GM19328 (cell line): Measurements from ENCODE around the gene AFAP1.
"Not testable (repeated sequence)": the region's sequence is repeated elsewhere in the genome, so short reads cannot be mapped to it uniquely, and the experiment has no call there.

Experiments
- ATAC-seq: cut with Tn5 transposase; IDR thresholded peaks from one replicate; pipeline ENCODE4 v1.9.1; 2021; ENCODE audit warnings: mild to moderate bottlenecking, moderate library complexity; ENCODE audit not compliant: unreplicated experiment

Gene AFAP1

DNA sequence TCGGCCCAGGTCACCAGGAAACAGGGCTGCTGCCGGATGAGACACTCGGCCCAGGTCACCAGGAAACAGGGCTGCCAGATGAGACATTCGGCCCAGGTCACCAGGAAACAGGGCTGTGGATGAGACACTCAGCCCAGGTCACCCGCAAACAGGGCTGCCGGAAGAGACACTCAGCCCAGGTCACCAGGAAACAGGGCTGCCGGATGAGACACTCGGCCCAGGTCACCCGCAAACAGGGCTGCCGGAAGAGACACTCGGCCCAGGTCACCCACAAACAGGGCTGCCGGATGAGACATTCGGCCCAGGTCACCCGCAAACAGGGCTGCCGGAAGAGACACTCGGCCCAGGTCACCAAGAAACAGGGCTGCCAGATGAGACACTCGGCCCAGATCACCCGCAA lies 21.5 kb downstream of the AFAP1 start:
- ATAC-seq = not testable (repeated sequence)

DNA sequence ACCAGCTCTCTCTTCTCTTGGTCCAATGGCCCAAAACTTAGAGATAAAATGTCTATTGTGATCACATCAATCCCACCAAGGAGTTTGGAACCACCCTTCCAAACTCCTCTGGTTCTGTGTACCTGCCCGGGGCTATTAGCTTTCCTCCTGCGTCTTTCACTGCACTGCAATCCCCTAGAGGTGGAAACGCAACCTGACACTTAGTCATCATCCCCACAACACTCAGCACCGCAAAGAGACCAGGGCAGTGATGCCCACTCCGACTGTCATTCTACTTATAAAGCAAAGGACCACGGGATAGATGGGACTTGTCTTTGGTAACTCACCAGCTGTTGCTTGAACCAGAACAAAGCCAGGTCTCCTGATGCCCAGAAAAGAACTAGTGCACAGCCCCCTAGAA lies 22.0 kb downstream of the AFAP1 start:
- no peak for ATAC-seq

DNA sequence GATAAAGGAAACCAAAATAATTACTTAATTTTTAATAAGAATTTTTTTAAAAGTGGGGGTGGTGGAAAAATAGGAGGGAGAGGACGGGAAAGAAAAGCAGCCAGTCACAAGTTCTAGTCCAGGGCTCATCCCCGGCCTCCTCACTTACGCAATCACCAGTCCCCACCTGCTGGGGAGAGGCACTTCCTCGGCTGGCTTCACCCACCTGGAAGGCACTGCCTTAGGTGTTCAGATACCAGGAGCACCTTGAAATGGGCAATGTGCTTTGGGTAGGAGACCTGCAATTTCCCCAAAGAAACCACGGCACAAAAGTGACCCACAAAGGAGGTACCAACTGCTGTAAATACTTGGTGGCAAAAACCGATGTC lies 23.8 kb downstream of the AFAP1 start:
- ATAC-seq = no peak

DNA sequence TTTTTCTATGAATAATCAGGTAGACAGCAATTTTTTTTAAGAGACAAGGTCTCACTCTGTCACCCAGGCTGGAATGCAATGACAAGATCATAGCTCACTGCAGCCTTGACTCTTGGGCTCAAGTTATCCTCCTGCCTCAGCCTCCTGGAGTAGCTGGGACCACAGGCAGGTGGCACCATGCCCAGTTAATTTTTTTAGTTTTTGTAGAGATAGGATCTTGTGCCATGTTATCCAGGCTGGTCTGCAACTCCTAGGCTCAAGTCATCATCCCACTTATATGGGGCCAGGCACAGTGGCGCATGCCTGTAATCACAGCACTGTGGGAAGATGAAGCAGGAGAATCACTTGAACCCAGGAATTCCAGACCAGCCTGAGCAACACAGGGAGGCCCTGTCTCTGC lies 26.8 kb downstream of the AFAP1 start:
- no peak for ATAC-seq

DNA sequence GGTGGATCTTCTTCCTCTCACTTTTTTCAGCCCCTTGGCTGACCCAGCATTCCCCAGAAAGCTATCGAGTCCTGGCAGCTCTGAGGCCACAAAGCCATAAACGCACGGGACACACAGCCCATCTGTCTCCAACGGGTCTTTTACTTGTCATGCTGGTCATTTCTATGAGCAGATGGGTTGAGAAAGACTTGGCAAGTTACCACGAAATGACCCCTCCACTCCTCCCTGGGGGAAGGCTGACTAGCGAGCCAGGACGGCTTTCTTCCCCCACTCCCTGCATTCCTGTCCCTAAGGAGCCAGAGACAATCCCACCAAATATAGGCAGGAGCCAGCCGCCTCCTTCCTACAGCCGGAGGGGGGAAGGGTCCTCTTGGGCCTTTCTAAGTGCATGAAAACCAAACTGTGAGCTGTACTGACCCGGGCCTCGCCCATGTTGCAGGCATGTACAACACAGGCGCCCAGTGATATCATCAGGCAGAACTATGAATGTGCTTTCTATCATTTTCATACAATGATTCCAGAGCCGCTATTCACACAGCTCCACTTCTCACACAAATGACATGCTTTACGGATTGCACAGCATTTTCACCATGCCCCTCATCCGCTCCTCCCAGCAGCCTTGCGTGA lies 28.6 kb downstream of the AFAP1 start:
- ATAC-seq = no peak

DNA sequence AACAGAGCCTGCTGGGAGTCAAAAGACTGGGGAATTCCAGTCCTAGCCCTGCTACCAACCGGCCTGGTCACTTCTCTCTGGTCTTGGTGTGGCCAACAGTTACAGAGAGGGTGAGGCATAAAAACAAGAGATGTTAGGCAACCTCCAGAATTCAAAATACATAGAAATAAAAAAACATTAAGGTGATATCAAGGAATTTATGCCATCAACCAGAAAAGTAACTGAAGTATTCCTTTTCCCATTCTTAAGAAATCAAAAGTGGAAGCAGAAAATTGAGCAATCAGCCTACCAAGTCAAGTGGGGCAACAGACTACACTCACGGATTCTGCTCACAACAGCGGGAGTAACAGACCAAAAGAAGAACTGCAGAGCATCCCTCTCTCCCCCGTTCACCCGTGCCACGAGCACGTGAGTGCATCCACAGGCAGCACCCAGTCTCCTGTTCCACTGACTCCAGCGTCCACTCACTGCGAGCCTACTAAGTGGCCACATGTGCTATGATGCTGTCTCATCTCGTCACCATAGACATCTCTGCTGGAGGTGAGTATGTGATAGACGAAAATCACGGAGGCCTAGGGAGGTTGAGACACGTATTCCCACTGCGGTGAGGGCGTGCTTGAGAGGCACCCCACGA lies 29.3 kb downstream of the AFAP1 start:
- no peak for ATAC-seq

DNA sequence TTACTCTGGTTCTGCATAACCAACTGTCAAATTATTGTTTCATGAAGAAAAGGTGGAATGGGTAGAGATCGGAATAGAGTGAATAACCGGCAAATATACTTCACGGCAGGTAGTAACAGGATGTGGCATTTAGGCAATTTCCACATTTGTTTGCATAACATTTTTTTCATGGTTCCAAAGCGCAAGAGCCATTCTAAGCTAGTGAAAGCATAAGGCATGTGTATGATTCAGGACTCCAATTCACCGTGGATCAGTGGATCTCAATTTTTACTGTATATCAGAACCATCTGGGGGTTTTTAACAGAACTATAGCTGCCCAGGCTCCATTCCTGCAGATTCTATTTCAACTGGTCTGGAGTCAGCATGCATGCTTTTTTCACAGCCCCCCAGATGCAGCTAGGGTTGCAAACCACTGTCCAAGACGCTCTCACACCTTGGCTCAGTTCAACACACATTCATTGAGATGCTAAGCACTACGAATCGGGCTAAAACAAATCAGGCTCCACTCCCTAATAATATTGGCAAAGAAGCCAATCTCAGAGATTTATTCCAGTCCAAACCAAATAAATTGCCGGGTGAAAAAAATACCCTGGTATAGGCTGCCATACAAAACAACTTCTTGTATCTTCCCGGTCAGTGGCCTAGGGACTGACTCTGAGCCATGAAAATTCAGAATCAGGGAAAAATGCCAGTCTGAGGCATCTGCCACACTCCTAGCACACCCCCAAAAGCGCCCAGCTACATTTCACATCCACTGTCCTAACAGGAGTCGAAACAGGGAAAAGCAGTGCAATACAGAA lies 30.0 kb downstream of the AFAP1 start:
- ATAC-seq = no peak

DNA sequence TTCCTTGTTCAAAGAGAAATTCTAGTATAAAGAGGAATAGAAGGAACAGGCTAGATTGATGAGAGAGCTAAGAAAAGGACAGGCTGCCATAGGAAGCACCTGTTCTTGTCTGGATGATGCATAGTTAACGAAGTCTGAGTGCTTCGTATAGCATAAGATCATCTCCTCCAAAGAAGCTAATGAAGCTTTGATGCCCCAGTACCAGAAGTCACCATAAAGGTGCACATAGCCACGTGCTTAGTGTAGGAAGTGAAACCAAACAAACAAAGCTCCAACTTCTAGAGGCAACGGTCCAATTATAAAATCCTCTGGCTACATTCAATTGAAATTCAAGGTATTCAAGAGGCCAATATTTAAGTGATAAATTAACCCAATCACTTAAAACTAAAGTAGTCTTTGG lies 31.0 kb downstream of the AFAP1 start:
- ATAC-seq = no peak

DNA sequence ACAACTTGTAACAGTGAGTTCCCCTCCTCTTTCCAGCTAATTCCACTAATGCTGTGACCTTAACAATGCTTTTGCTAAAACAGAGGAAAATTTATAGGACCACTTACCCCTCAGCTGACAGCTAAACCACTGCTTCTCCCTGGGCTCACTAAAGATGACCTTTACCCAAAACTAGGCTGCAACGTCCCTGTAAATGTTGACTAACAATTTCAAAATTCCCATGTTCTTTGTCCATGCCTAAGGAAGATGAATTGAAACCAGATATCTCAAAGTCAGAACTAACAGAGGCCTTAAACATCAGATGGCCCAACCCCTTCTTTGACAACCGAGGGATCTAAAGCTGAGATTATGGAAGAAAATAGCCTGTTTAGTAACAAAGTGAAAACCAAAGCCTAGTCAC lies 32.5 kb downstream of the AFAP1 start:
- ATAC-seq = no peak

DNA sequence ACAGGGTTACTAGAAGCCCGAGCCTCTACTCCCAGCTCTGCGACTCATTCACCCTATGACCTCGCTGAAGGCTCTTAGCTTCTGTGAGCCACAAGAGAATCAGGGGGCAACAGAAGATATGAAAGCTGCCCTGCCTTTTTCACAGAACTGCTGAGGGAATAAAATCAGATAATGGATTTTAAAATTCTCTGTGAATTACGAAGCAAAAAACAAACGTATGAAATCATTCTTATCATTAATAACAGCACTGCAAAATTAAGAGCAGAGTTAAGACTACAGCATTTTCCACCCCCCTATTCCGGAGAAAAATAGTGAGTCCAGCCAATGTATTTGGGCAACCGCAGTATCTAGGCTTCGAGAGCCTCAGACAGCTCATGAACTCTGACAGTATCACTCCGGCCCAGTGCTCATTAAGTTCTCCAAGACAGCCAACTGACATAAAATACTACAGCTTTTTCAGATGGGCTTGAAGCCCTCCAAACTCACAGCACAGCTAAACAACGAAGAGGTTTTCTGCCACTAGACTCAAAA lies 33.4 kb downstream of the AFAP1 start:
- ATAC-seq = no peak

DNA sequence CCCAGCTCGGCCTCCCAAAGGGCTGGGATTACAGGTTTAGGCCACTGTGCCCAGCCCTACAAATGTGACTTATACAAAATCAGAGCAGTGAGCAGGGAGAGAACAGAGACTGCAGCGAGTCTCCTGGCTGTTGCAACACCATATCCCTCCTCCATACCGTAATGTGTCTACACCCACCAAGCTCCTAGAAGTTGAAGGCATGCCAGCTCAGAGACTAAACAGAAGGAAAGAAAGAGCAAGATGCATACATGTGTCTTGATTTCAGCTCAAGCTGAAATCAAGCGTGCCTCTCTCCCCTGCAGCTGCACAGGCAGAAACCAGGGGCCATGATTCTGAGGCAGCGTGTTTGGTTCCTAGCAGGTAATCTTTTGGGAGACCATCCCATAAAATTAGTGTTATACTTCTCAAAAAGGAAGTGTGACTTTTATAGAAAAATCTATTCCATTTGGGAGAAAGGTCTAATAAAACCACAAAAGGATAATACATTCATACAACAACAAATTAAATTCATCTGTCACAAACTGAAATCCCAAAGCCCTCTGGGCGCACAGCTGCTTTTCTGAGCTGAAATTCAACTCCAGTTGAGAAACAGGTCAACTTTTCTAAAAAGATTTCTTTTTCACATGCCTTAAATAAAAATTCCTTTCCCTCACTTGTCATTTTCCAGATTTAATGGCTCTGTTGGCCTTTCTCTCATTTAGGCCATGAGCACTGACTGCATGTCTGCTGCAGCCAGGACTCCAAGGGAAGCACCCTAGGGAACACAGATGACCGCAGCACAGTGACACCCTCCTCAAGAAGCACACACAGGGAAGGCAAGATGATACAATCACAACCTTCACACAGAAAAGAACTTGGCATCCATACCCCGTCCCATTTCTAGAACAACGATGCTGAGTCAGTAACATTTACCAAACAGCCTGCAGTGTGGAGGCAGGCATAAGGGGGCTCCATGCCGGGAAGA lies 34.4 kb downstream of the AFAP1 start:
- ATAC-seq = no peak

DNA sequence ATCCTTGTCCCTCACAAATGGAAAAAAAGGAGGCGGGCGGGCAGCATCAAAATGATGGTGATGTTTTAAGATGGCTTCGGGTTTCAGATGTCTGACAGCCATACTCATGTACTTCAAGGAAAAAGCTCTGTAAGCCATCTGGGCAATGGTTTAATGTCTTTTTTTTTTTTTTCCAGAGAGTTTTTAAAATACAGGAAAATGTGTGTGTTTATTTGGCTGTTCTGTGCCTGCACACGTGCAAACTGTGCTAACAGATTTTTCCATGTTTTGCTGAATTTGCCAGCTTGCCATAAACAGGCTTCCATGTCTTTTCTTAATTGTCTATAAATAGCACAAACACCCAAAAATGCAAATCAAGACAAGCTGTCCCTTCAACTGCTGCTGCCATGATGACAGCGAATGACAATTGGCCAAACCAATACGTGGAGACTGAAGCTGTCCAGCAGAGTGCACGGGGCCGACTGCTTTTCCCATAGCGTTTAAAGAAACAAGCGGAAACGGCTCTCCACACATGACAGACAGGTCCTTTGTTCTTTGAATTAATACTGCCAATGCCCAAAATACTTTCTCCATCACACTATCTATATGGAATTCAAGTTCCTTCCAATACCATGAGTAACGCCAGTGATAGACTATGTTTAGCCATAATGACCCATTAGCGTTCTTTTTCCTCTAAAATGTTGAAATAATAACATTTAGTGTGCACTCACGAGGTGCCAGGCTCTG lies 35.7 kb downstream of the AFAP1 start:
- ATAC-seq = no peak

DNA sequence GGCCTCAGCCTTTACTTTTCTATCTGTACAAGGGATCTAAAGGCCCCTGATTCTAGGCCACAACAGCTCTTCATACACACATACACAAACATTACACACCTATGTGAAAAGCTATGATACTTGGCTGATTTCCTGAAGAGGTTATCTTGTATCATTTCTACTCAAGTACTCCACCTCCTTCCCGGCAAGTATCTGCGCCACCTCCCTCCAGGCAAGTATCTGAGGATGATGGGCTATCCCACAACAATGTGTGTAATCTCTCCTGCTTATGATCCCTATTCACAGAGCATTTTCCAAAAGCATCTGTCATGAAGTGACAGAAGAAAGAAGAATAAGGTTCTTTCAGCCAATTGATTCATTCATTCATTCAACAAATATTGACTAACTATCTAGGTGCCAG lies 36.8 kb downstream of the AFAP1 start:
- ATAC-seq = no peak

DNA sequence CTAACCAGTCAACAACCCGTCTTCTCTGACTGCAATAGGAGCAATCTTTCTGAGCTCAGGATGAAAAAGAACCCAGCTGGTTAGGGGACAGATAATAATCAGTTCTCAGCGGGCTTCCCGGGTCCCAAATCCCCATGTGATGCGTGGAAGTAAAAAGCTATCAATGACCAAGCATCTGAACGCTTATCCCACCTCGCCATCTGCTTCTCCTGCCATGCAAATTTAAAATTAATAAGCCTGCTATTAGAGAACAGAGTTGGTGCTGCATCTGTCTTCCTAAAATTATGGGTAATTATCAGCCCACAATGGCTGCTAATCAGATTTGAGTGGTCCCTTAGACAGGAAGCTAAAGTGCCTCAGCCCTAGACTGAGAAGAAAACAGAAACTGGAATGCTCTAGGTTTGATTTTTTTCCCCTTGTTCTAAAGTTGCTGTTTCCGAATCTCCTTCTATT lies 37.5 kb downstream of the AFAP1 start:
- ATAC-seq = no peak

DNA sequence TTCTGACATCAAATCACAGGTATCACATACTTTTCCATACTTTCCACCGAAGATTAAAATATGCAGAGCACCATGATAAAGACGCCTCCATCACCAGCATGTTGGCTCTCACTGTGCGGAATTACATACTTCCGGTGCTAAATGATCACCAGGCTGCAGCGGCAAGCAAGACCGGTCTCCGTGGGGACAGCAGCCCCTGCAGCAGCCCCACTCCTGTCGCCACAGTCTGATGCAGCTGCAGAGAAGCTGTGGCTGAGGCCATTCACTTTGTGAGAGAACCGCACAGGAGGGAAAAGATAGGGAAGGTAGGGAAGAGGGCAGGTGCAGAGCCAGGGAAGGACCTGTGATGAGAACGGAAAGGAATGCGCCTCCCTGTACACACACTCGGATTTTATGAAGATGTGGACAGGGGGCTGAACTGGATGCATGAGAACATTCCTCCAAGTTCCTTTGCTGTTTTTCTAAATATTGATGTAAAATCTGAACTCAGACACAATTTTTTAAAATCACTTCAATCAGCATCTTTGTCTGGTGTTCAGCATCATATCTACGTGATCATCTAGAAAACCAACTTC lies 38.3 kb downstream of the AFAP1 start:
- ATAC-seq = no peak

DNA sequence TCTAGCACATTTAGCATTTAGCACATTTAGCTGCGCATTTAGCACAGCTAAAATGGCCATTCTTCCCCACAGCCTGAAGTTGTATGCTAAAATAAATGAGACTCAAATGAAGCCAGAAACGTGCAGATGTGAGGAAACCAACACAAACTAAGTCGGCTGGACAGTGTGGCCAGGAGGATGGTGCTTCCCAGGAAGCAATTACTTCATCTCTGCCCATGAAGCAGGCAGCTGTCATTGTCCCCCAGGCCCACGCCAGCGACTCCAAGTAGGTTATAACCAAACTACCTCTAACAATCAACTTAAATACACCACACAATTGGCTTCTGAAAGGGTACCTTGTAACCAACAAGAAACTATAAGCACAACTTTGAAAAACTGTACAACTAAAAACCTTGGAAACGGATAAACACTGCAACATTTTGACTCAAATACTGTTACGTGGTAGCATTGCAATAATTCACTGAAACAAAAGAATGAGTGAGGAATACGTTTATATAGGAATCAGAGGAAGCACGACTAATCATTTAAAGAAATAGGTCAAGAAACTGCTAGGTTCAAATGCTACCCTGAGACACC lies 39.2 kb downstream of the AFAP1 start:
- no peak for ATAC-seq

DNA sequence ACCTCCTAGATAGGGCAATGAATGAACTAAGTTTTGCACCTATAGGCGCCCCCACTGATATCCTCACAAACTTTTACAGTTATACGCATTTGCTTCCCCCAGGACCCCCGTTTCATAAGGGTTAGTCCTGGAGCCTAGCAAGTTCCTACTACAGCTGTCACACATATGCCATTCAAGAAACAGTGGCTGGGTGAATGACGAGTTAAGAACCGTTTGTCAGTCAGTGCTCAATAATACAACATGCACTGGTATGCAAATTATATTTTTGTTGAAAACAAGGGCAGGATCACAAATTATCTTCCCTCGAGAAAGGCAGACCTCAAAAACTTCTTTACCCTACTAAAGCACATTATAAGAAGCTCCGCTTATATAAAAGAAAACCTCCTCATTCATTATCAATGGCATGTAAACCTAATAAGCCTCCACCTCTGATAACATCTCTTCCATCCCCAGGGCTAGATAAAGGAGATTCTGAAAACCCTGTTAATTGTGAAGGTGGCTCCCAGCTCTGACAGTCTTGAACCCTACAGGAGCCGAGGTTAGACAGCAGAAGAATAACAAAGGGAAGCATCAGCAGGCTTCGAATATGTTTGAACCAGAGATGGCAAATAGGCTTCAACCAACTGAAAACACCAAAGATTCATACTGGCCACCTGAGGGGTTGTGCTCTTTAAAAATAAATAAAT lies 40.3 kb downstream of the AFAP1 start:
- ATAC-seq = no peak

DNA sequence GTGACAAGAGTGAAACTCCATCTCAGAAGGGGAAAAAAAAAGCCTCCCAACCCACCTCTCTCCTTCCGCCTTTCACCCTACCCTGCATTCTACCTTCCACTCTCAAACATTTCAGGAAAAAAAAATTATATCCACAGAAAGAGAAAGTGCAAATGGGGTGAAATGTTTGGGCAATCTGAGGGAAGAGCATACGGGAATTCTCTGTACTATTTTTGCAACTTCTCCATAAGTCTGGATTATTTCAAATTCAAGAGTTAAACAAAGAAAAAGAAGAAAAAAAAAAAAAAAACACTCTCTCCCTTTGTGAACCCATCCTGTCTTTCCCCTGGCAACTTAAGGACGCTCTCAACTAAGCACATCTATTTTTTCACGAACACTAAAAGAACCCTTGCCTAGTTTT lies 41.3 kb downstream of the AFAP1 start:
- ATAC-seq = no peak

DNA sequence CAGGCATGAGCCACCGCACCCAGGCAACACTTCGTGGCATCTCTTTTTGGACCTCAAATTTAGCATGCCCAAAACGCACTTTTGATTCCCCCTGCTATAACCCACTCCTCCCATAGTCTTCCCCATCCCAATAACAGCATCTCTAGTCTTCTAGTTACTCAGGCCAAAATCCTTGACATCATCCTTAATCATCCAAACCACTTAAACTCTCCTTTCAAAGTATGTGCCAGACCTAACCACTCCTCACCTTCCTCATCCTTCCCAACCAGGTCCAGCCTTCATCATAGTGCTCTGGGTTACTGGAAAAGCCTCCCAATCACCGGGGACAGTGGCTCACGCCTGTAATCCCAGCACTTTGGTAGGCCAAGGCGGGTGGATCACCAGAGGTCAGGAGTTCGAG lies 41.9 kb downstream of the AFAP1 start:
- no peak for ATAC-seq
